ENCODE data around the gene RASL12.

Gene RASL12

DNA sequence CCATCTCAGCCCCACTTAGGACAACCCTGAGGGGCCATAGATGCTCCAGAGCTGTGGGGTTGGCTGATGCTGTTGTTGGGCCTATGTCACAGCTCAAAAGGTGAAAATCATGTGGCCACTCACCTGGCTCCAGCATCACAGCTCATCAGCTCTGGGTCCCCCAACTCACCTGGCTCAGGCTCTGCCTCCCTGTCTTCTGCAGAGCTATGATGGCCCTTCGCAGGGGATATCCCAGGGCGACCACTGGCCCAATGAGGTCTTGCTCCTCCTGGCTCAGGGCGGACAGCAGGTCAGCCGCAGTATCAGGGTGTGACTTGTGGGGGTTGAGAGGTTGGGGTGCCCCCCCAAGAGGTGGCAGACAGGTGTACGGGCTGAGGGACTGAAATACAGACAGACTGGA is 31.5 kb upstream of the RASL12 start:
- DNase-seq (ENCODE audit: extremely low spot score): no peak
- CTCF ChIA-PET: no interaction called here
- TF ChIP-seq ELF4 (IDR thresholded peaks at IDR 0.05) (no peak), ARNT (IDR thresholded peaks at IDR 0.05) (no peak), FOXK2 (IDR thresholded peaks at IDR 0.05) (no peak), ZNF384 (IDR thresholded peaks at IDR 0.05) (no peak), SP1 (IDR thresholded peaks at IDR 0.05) (no peak), CTBP1 (IDR thresholded peaks at IDR 0.05; ENCODE audit: borderline replicate concordance) (no peak), FOXA1 (IDR thresholded peaks at IDR 0.05) (no peak), TARDBP (IDR thresholded peaks at IDR 0.05) (no peak), SUZ12 (IDR thresholded peaks at IDR 0.05) (no peak)
- TF ChIP-seq, protein P1, sequence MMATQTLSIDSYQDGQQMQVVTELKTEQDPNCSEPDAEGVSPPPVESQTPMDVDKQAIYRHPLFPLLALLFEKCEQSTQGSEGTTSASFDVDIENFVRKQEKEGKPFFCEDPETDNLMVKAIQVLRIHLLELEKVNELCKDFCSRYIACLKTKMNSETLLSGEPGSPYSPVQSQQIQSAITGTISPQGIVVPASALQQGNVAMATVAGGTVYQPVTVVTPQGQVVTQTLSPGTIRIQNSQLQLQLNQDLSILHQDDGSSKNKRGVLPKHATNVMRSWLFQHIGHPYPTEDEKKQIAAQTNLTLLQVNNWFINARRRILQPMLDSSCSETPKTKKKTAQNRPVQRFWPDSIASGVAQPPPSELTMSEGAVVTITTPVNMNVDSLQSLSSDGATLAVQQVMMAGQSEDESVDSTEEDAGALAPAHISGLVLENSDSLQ (IDR thresholded peaks at IDR 0.05): no peak
- POLR2A ChIA-PET: interaction anchor here (0.9 to 1.2 kb wide), 2 partner anchors 35 to 205 kb away, joined by 3 read pairs; partner anchors contain the start of genes PDCD7 and RNU5B-1

DNA sequence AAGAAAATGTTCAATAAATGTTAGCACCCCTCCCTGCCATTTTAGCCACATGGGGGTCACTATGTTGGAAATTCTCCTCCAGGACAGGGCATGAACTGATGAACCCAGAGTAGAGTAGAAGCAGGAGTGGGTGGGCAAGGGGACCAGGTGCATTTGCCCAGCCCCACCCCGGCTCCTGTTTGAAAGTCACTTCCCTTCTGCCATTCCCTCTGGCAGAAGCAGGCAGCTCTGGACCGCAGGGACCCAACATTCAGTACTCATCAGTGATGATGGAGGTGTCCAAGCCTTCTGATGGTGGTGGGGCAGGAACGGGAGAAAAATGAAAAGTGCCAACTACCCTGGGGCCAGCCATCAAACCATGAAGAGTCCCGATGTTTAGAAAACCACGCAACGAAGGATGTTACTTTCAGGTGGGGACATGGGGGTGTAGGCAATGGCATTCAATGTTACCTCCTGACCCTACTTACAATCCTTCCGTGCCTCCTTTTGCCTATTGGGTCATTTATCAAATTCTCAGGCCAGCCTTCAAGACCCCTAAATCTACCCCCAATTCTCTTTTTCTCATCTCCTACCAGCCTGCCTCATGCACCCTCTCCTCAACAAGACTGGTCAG is 30.0 kb upstream of the RASL12 start:
- TF ChIP-seq ARNT (IDR thresholded peaks at IDR 0.05): no peak
- TF ChIP-seq SUZ12 (IDR thresholded peaks at IDR 0.05): no peak
- TF ChIP-seq L3MBTL2 (conservative IDR thresholded peaks at IDR 0.05): no peak
- TF ChIP-seq NFRKB (IDR thresholded peaks at IDR 0.05): no peak
- TF ChIP-seq LEF1 (IDR thresholded peaks at IDR 0.05; ENCODE audit: borderline replicate concordance): no peak
- no peak for TF ChIP-seq CTBP1 (IDR thresholded peaks at IDR 0.05; ENCODE audit: borderline replicate concordance)
- no peak for TF ChIP-seq SP1 (IDR thresholded peaks at IDR 0.05)
- TF ChIP-seq, protein P1 (IDR thresholded peaks at IDR 0.05): no peak
- TF ChIP-seq FOXA1 (IDR thresholded peaks at IDR 0.05): no peak
- TF ChIP-seq FOXK2 (IDR thresholded peaks at IDR 0.05): no peak
- no peak for TF ChIP-seq FOXM1 (IDR thresholded peaks at IDR 0.05; ENCODE audit: borderline replicate concordance)
- TF ChIP-seq BHLHE40 (IDR thresholded peaks at IDR 0.05; ENCODE audit: borderline replicate concordance): no peak
- DNase-seq (ENCODE audit: extremely low spot score): no peak
- CTCF ChIA-PET: no interaction called here
- POLR2A ChIA-PET: no interaction called here

DNA sequence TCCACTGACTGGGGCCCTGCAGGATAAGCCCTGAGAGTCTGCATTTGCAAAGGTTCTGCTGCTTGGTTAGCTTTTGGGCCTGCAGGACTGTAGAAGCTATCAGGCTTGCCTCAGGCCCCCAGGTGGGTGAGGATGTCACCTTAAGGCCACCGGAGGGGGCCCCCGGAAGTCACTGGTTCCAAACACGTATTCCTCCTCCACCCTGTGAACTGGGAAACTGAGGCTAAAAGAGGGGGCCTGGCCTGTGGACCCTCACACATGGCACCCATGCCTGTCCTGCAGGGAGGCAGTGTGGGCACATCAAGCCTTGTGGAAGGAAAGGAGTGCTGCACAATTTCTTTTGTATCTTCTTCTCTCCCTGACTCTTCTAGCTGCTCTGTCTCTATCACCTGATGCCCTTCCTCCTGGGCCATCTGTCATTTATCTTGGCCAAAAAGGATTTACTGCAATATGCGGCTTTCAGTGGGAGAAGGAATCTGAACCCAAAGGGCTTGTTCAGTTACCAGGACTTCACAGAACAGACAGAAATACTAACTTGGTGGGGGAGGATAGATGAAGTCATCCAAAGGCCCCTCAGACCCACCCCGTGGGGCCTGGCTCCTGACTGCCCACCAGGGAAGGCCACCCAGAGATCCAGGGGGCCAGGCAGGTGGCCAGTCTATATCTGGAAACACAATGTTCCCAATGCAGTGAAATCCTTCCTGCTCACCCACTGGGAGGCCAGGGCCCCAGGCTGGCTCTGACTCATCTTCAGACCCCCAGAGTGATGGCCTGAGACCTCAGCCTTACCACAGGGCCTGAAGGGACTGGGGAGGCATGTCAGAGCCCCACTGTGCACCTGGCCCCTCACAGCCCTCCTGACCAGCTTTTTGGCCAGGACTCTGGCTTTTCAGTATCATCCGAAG is 28.9 kb upstream of the RASL12 start:
- no peak for DNase-seq (ENCODE audit: extremely low spot score)
- TF ChIP-seq L3MBTL2 (conservative IDR thresholded peaks at IDR 0.05): no peak
- no peak for TF ChIP-seq CTBP1 (IDR thresholded peaks at IDR 0.05; ENCODE audit: borderline replicate concordance)
- TF ChIP-seq, protein P1 (IDR thresholded peaks at IDR 0.05): no peak
- no peak for TF ChIP-seq SP1 (IDR thresholded peaks at IDR 0.05)
- no peak for TF ChIP-seq HDGF (IDR thresholded peaks at IDR 0.05; ENCODE audit: borderline replicate concordance)
- no peak for TF ChIP-seq SUZ12 (IDR thresholded peaks at IDR 0.05)
- no peak for TF ChIP-seq BHLHE40 (IDR thresholded peaks at IDR 0.05; ENCODE audit: borderline replicate concordance)
- no peak for TF ChIP-seq FOXA1 (IDR thresholded peaks at IDR 0.05)
- TF ChIP-seq ARNT (IDR thresholded peaks at IDR 0.05): no peak
- no peak for TF ChIP-seq ELF4 (IDR thresholded peaks at IDR 0.05)
- TF ChIP-seq ZNF384 (IDR thresholded peaks at IDR 0.05): no peak
- TF ChIP-seq NFRKB (IDR thresholded peaks at IDR 0.05): no peak
- no peak for TF ChIP-seq FOXK2 (IDR thresholded peaks at IDR 0.05)
- no peak for TF ChIP-seq TARDBP (IDR thresholded peaks at IDR 0.05)
- TF ChIP-seq LEF1 (IDR thresholded peaks at IDR 0.05; ENCODE audit: borderline replicate concordance): no peak
- TF ChIP-seq FOXM1 (IDR thresholded peaks at IDR 0.05; ENCODE audit: borderline replicate concordance): no peak
- CTCF ChIA-PET: no interaction called here

DNA sequence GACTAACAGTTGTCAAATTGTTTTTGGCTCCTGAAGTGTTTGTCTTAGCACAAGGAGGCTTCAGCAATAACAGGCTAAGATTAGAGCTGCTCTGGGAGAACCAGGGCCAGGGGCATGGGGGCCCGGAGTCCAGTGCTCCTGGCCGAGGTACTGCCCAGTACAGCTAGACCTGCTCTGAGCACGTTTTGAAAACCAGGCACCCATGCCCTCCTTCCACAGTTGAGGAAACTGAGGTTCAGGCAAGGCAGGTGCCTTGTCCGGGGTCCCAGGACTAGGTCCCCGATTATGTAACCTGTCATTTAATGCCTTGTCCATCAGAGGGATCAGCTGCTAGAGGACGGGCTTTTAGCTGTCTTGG is 27.9 kb upstream of the RASL12 start:
- TF ChIP-seq NFRKB (IDR thresholded peaks at IDR 0.05) (no peak), FOXA1 (IDR thresholded peaks at IDR 0.05) (no peak), LEF1 (IDR thresholded peaks at IDR 0.05; ENCODE audit: borderline replicate concordance) (no peak), SUZ12 (IDR thresholded peaks at IDR 0.05) (no peak), L3MBTL2 (conservative IDR thresholded peaks at IDR 0.05) (no peak), SP1 (IDR thresholded peaks at IDR 0.05) (no peak), BHLHE40 (IDR thresholded peaks at IDR 0.05; ENCODE audit: borderline replicate concordance) (no peak), TARDBP (IDR thresholded peaks at IDR 0.05) (no peak), CTBP1 (IDR thresholded peaks at IDR 0.05; ENCODE audit: borderline replicate concordance) (no peak), FOXK2 (IDR thresholded peaks at IDR 0.05) (no peak), HDGF (IDR thresholded peaks at IDR 0.05; ENCODE audit: borderline replicate concordance) (no peak), ARNT (IDR thresholded peaks at IDR 0.05) (no peak), ELF4 (IDR thresholded peaks at IDR 0.05) (no peak), FOXM1 (IDR thresholded peaks at IDR 0.05; ENCODE audit: borderline replicate concordance) (no peak)
- TF ChIP-seq, protein P1 (IDR thresholded peaks at IDR 0.05): no peak
- no peak for DNase-seq (ENCODE audit: extremely low spot score)
- CTCF ChIA-PET: no interaction called here
- POLR2A ChIA-PET: no interaction called here

More for the DNA sequence above, 28.9 kb upstream of the RASL12 start:
- POLR2A ChIA-PET: no interaction called here

Measured in HEK293T (cell line).